ENCODE results near the gene ST6GALNAC2. TPM values are rescaled to one million over a fixed set of nuclear protein-coding genes. Genes with fewer than 3 reads are reported as not detected.

Gene ST6GALNAC2
- total RNA-seq, 1 experiment from 2014 or later, result 23.0 TPM

- in situ Hi-C loops (cut with HindIII; ENCODE audit: low pct_unique_long_range_greater_than_20kb, low sequenced_read_pairs) (no loop called here), intact Hi-C loops (cut with micrococcal nuclease; ENCODE audit: unreplicated experiment) (no loop called here)
- POLR2A ChIA-PET, result interaction anchor here (0.7 kb wide), 1 partner anchor 23 kb away, joined by 3 read pairs; no protein-coding TSS in a partner anchor
- CTCF ChIA-PET, result no interaction called here
- Histone ChIP-seq H3K9me3 (ENCODE audit: control insufficient read depth, insufficient read depth, low read depth, low read length) (no peaks in the 10 kb centered on the region), H3K27ac (ENCODE audit: low read length) (no peak overlapping the region), H3K4me3 (ENCODE audit: low read depth in 2 of 2, low read length in 2 of 2) (no peak overlapping the region), H3K36me3 (ENCODE audit: control insufficient read depth, insufficient read depth, low read length) (no peaks in the 10 kb centered on the region), H3K27me3 (ENCODE audit: control insufficient read depth, insufficient read depth, low read length) (no peaks in the 10 kb centered on the region), H3K4me1 (ENCODE audit: control insufficient read depth, insufficient read depth, low read length) (peaks cover 15% of the 10 kb centered on the region)
- no peak for ATAC-seq
- no peak for TF ChIP-seq REST (IDR thresholded peaks at IDR 0.05; ENCODE audit: insufficient read depth in 1 of 2, low read depth in 2 of 2, low read length in 1 of 2)
- no TSS peak for BruUV-seq (replicated peaks)
- DNase-seq (ENCODE audit: low read depth, low spot score), result no peak
These were observed 7.3 kb downstream of the ST6GALNAC2 start for GRCh38 chr17:76578376-76578775.

- in situ Hi-C loops (cut with HindIII; ENCODE audit: low pct_unique_long_range_greater_than_20kb, low sequenced_read_pairs), result no loop called here
- intact Hi-C loops (cut with micrococcal nuclease; ENCODE audit: unreplicated experiment), result no loop called here
- H3K27ac ChIP-seq (ENCODE audit: low read length), result no peak overlapping the region
- no peaks in the 10 kb centered on the region for H3K9me3 ChIP-seq (ENCODE audit: control insufficient read depth, insufficient read depth, low read depth, low read length)
- BruUV-seq (replicated peaks), result TSS peak; percentile 46
- DNase-seq (ENCODE audit: low read depth, low spot score) (no peak), ATAC-seq (no peak)
- H3K4me1 ChIP-seq (ENCODE audit: control insufficient read depth, insufficient read depth, low read length), result peaks cover 15% of the 10 kb centered on the region
- POLR2A ChIA-PET, result no interaction called here
- TF ChIP-seq SIN3A (IDR thresholded peaks at IDR 0.05; ENCODE audit: borderline replicate concordance, insufficient read depth, low read depth, low read length) (no peak), CTCF (IDR thresholded peaks at IDR 0.05) (no peak), REST (IDR thresholded peaks at IDR 0.05; ENCODE audit: insufficient read depth in 1 of 2, low read depth in 2 of 2, low read length in 1 of 2) (no peak)
- CTCF ChIA-PET, result no interaction called here
- H3K36me3 ChIP-seq (ENCODE audit: control insufficient read depth, insufficient read depth, low read length), result no peaks in the 10 kb centered on the region
- H3K4me3 ChIP-seq (ENCODE audit: low read depth in 2 of 2, low read length in 2 of 2), result no peak overlapping the region
- H3K27me3 ChIP-seq (ENCODE audit: control insufficient read depth, insufficient read depth, low read length), result no peaks in the 10 kb centered on the region
These were observed 7.8 kb downstream of the ST6GALNAC2 start for GRCh38 chr17:76577876-76578275.

Data from Panc1 (cell line).